ENCODE data around the gene SLC26A8. TPM values are rescaled to one million over a fixed set of nuclear protein-coding genes. Genes with fewer than 3 reads are reported as not detected.

SLC26A8 gene
- total and polyA plus RNA-seq, 4 donors, result 0.03 to 0.33 (median 0.18) TPM

- Histone ChIP-seq H3K4me1 (ENCODE audit: control insufficient read depth in 4 of 4, insufficient read depth in 4 of 4, low read length in 3 of 4) (no peaks in the 10 kb centered on the region), H3K9ac (ENCODE audit: low read depth in 1 of 2, low read length in 2 of 2) (no peak overlapping the region), H3K9me3 (ENCODE audit: control insufficient read depth in 4 of 4, low read length in 3 of 4) (no peaks in the 10 kb centered on the region), H3K4me3 (ENCODE audit: low read depth in 1 of 3, low read length in 3 of 3) (no peak overlapping the region), H3K27me3 (ENCODE audit: control insufficient read depth in 4 of 4, insufficient read depth in 4 of 4, low read length in 3 of 4) (no peaks in the 10 kb centered on the region), H3K36me3 (ENCODE audit: control insufficient read depth in 4 of 4, insufficient read depth in 3 of 4, low read depth in 1 of 4, low read length in 3 of 4) (no peaks in the 10 kb centered on the region), H3K27ac (ENCODE audit: low read depth in 1 of 2, low read length in 2 of 2) (no peak overlapping the region)
- TF ChIP-seq RXRA (IDR thresholded peaks at IDR 0.05) (no peak), TAF1 (conservative IDR thresholded peaks at IDR 0.05) (no peak), MAX (IDR thresholded peaks at IDR 0.05) (no peak), YY1 (IDR thresholded peaks at IDR 0.05) (no peak), SP1 (IDR thresholded peaks at IDR 0.05) (no peak), ZBTB33 (IDR thresholded peaks at IDR 0.05) (no peak), HNF4G (IDR thresholded peaks at IDR 0.05) (no peak), NR2F2 (IDR thresholded peaks at IDR 0.05) (no peak), FOXA2 (IDR thresholded peaks at IDR 0.05) (no peak), HNF4A (conservative IDR thresholded peaks at IDR 0.05) (no peak), FOXA1 (IDR thresholded peaks at IDR 0.05) (no peak), ATF3 (IDR thresholded peaks at IDR 0.05) (no peak), JUND (IDR thresholded peaks at IDR 0.05) (no peak), GABPA (IDR thresholded peaks at IDR 0.05 in 1 of 2, conservative IDR thresholded peaks at IDR 0.05 in 1 of 2) (no peak), EGR1 (IDR thresholded peaks at IDR 0.05; ENCODE audit: low read depth in 2 of 2) (no peak), REST (IDR thresholded peaks at IDR 0.05) (no peak), CTCF (IDR thresholded peaks at IDR 0.05; ENCODE audit: low read depth, low read length, missing input control) (no peak)
- WGBS, result 92% methylated on average over 7 of the region's 7 CpGs
- no peak for DNase-seq (ENCODE audit: low spot score)
Measured at GRCh38 chr6:35954333-35954732, 70.1 kb downstream of the SLC26A8 start.

GRCh38 chr6:35948725-35949124 is 75.7 kb downstream of the SLC26A8 start:
- 89% methylated on average over 1 of the region's 1 CpG for WGBS
- no peaks in the 10 kb centered on the region for H3K4me1 ChIP-seq (ENCODE audit: control insufficient read depth in 4 of 4, insufficient read depth in 4 of 4, low read length in 3 of 4)

More at GRCh38 chr6:35948725-35949124, 75.7 kb downstream of the SLC26A8 start:
- no peaks in the 10 kb centered on the region for H3K27me3 ChIP-seq (ENCODE audit: control insufficient read depth in 4 of 4, insufficient read depth in 4 of 4, low read length in 3 of 4)
- H3K4me3 ChIP-seq (ENCODE audit: low read depth in 1 of 3, low read length in 3 of 3), result no peak overlapping the region
- H3K9me3 ChIP-seq (ENCODE audit: control insufficient read depth in 4 of 4, low read length in 3 of 4), result no peaks in the 10 kb centered on the region
- TF ChIP-seq ATF3 (IDR thresholded peaks at IDR 0.05) (no peak), CTCF (IDR thresholded peaks at IDR 0.05; ENCODE audit: low read depth, low read length, missing input control) (peak; percentile 9), MAX (IDR thresholded peaks at IDR 0.05) (no peak), NR2F2 (IDR thresholded peaks at IDR 0.05) (no peak), RXRA (IDR thresholded peaks at IDR 0.05) (no peak), ZBTB33 (IDR thresholded peaks at IDR 0.05) (no peak), EGR1 (IDR thresholded peaks at IDR 0.05; ENCODE audit: low read depth in 2 of 2) (no peak), GABPA (IDR thresholded peaks at IDR 0.05 in 1 of 2, conservative IDR thresholded peaks at IDR 0.05 in 1 of 2) (no peak), FOXA2 (IDR thresholded peaks at IDR 0.05) (no peak), SP1 (IDR thresholded peaks at IDR 0.05) (no peak), RAD21 (IDR thresholded peaks at IDR 0.05) (peak; percentile 26 to 33), TAF1 (conservative IDR thresholded peaks at IDR 0.05) (no peak)
- no peak for DNase-seq (ENCODE audit: low spot score)
- no peak overlapping the region for H3K27ac ChIP-seq (ENCODE audit: low read depth in 1 of 2, low read length in 2 of 2)
- no peaks in the 10 kb centered on the region for H3K36me3 ChIP-seq (ENCODE audit: control insufficient read depth in 4 of 4, insufficient read depth in 3 of 4, low read depth in 1 of 4, low read length in 3 of 4)
- no peak overlapping the region for H3K9ac ChIP-seq (ENCODE audit: low read depth in 1 of 2, low read length in 2 of 2)

Data from liver (tissue), 9 donors.